H9 (cell line): Measurements from ENCODE around the gene MRPS11. TPM values are rescaled to one million over a fixed set of nuclear protein-coding genes. Genes with fewer than 3 reads are reported as not detected.
A peak's percentile ranks its signal among the peaks of the same experiment; 100 is the strongest.

Experiments
- DNase-seq: peaks from one replicate; pipeline ENCODE4 v3.0.0-alpha.2; 2017
- H2AFZ ChIP-seq: one replicate; pipeline ENCODE4 v1.6.1; 2013; ENCODE audit warnings: mild to moderate bottlenecking, low read length, control low read depth, moderate library complexity
- H2AK5ac ChIP-seq: 2 replicates; pipeline ENCODE4 v1.6.1; 2013; ENCODE audit warnings: low read length, control low read depth, mixed read lengths; ENCODE audit not compliant: insufficient read length
- H2BK120ac ChIP-seq: one replicate; pipeline ENCODE4 v1.6.1; 2013; ENCODE audit warnings: low read depth, mild to moderate bottlenecking, low read length, control low read depth, inconsistent platforms; ENCODE audit not compliant: poor library complexity, severe bottlenecking
- H2BK12ac ChIP-seq: 2 replicates; pipeline ENCODE4 v1.6.1; 2013; ENCODE audit warnings: low read length, control low read depth, mixed read lengths, low read depth; ENCODE audit not compliant: insufficient read length
- H2BK15ac ChIP-seq: 2 replicates; pipeline ENCODE4 v1.6.1; 2013; ENCODE audit warnings: low read depth, low read length, control low read depth
- H2BK20ac ChIP-seq: one replicate; pipeline ENCODE4 v1.6.1; 2013; ENCODE audit warnings: low read depth, mild to moderate bottlenecking, low read length, control low read depth, inconsistent platforms; ENCODE audit not compliant: poor library complexity, severe bottlenecking
- H2BK5ac ChIP-seq: 2 replicates; pipeline ENCODE4 v1.6.1; 2013; ENCODE audit warnings: low read length, control low read depth, mixed read lengths; ENCODE audit not compliant: insufficient read length
- H3K14ac ChIP-seq: 2 replicates; pipeline ENCODE4 v1.6.1; 2013; ENCODE audit warnings: low read length, control low read depth; ENCODE audit not compliant: insufficient read depth
- H3K18ac ChIP-seq: 2 replicates; pipeline ENCODE4 v1.6.1; 2013; ENCODE audit warnings: low read depth, mild to moderate bottlenecking, mixed read lengths, low read length, control low read depth; ENCODE audit not compliant: insufficient read length
- H3K23ac ChIP-seq: 2 replicates; pipeline ENCODE4 v1.6.1; 2013; ENCODE audit warnings: low read length, control low read depth, mixed read lengths, low read depth; ENCODE audit not compliant: insufficient read length
- H3K23me2 ChIP-seq: 2 replicates; pipeline ENCODE4 v1.6.1; 2013; ENCODE audit warnings: low read depth, mild to moderate bottlenecking, mixed read lengths, low read length, control low read depth; ENCODE audit not compliant: insufficient read length, poor library complexity, severe bottlenecking
- H3K27ac ChIP-seq: 2 replicates; pipeline ENCODE4 v1.5.1; 2013; ENCODE audit warnings: low read length, control low read depth, mixed read lengths, low read depth; ENCODE audit not compliant: insufficient read length
- H3K27me3 ChIP-seq: 2 replicates; pipeline ENCODE4 v1.6.1; 2013; ENCODE audit warnings: low read length, control low read depth, inconsistent platforms; ENCODE audit not compliant: insufficient read depth
- H3K4ac ChIP-seq: 2 replicates; pipeline ENCODE4 v1.6.1; 2013; ENCODE audit warnings: low read depth, mild to moderate bottlenecking, control low read depth, inconsistent platforms, low read length, moderate library complexity
- H3K4me1 ChIP-seq: 2 replicates; pipeline ENCODE4 v1.6.1; 2013; ENCODE audit warnings: low read length, control low read depth, inconsistent platforms; ENCODE audit not compliant: insufficient read depth
- H3K4me2 ChIP-seq: 2 replicates; pipeline ENCODE4 v1.6.1; 2013; ENCODE audit warnings: low read length, control low read depth, mixed read lengths; ENCODE audit not compliant: insufficient read length, insufficient read depth
- H3K56ac ChIP-seq: 2 replicates; pipeline ENCODE4 v1.6.1; 2013; ENCODE audit warnings: low read depth, mild to moderate bottlenecking, mixed read lengths, low read length, control low read depth; ENCODE audit not compliant: insufficient read length
- H3K79me1 ChIP-seq: 2 replicates; pipeline ENCODE4 v1.6.1; 2013; ENCODE audit warnings: low read depth, mild to moderate bottlenecking, moderate library complexity, low read length, control low read depth, inconsistent platforms; ENCODE audit not compliant: insufficient read depth, poor library complexity, severe bottlenecking
- H3K79me2 ChIP-seq: 2 replicates; pipeline ENCODE4 v1.6.1; 2013; ENCODE audit warnings: low read length, control low read depth, inconsistent platforms; ENCODE audit not compliant: insufficient read depth
- H3K9ac ChIP-seq: 2 replicates; pipeline ENCODE4 v1.6.1; 2013; ENCODE audit warnings: low read length, control low read depth, mixed read lengths; ENCODE audit not compliant: insufficient read length; ENCODE audit errors: extremely low read depth
- H3K9me3 ChIP-seq: one replicate; pipeline ENCODE4 v1.6.1; 2013; ENCODE audit warnings: low read depth, low read length, inconsistent platforms; ENCODE audit not compliant: control insufficient read depth
- H3T11ph ChIP-seq: one replicate; pipeline ENCODE4 v1.6.1; 2013; ENCODE audit warnings: mild to moderate bottlenecking, low read length, control low read depth, inconsistent platforms
- H4K20me1 ChIP-seq: one replicate; pipeline ENCODE4 v1.6.1; 2013; ENCODE audit not compliant: control insufficient read depth, insufficient read length, insufficient read depth
- H4K5ac ChIP-seq: 2 replicates; pipeline ENCODE4 v1.6.1; 2013; ENCODE audit warnings: low read depth, mild to moderate bottlenecking, mixed read lengths, low read length, control low read depth; ENCODE audit not compliant: insufficient read length
- H4K8ac ChIP-seq: replicated peaks from 2 replicates; pipeline ENCODE4 v1.6.1; 2013; ENCODE audit warnings: low read length, control low read depth, mixed read lengths, low read depth; ENCODE audit not compliant: insufficient read length
- H4K91ac ChIP-seq: 2 replicates; pipeline ENCODE4 v1.6.1; 2013; ENCODE audit warnings: low read depth, mild to moderate bottlenecking, moderate library complexity, mixed read lengths, low read length, control low read depth; ENCODE audit not compliant: insufficient read length
- H3K27ac Mint-ChIP-seq, 3 experiments: 2 replicates in 2 of 3; 3 replicates in 1 of 3; pipeline ENCODE4 v1.8.0; 2020 to 2021; ENCODE audit warnings: mixed read lengths in 3 of 3, mild to moderate bottlenecking in 1 of 3, moderate library complexity in 1 of 3
- H3K27me3 Mint-ChIP-seq: 2 replicates; pipeline ENCODE4 v1.8.0; 2021; ENCODE audit warnings: low read depth, mild to moderate bottlenecking, moderate library complexity, mixed read lengths
- H3K36me3 Mint-ChIP-seq, 3 experiments: 2 replicates in 2 of 3; 3 replicates in 1 of 3; pipeline ENCODE4 v1.8.0; 2020 to 2021; ENCODE audit warnings: low read depth in 3 of 3, mixed read lengths in 3 of 3; ENCODE audit not compliant: insufficient read depth in 1 of 3
- H3K4me1 Mint-ChIP-seq, 2 experiments: 2 replicates each; pipeline ENCODE4 v1.8.0; 2020; ENCODE audit warnings: mixed read lengths in 2 of 2
- H3K4me3 Mint-ChIP-seq, 2 experiments: 2 replicates in 1 of 2; 3 replicates in 1 of 2; pipeline ENCODE4 v1.8.0; 2020 to 2021; ENCODE audit warnings: mild to moderate bottlenecking in 2 of 2, mixed read lengths in 2 of 2, moderate library complexity in 1 of 2
- H3K9me3 Mint-ChIP-seq, 2 experiments: 2 replicates in 1 of 2; 3 replicates in 1 of 2; pipeline ENCODE4 v1.8.0; 2020; ENCODE audit warnings: mild to moderate bottlenecking in 2 of 2, mixed read lengths in 2 of 2, moderate library complexity in 1 of 2
- CTCF ChIP-seq: fragments of 200-600 bp; sonication (generic); conservative IDR thresholded peaks from 3 replicates; pipeline ENCODE4 v1.8.0; 2021; ENCODE audit warnings: antibody characterized with exemption, mild to moderate bottlenecking
- WGBS: extraction: QIAGEN DNeasy Blood & Tissue Kit; methylation state at CpG from one replicate; pipeline ENCODE4 v1.1.7; 2013; ENCODE audit warnings: missing lambda C conversion rate, low lambda C conversion rate, mixed read lengths; ENCODE audit not compliant: insufficient read length; ENCODE audit errors: extremely low coverage; 5-methylcytosine and 5-hydroxymethylcytosine counted together
- total RNA-seq: library from RNA; stranded (reverse); gene quantifications from 2 replicates; pipeline ENCODE4 v1.2.1, GENCODE V29; 2021

The MRPS11 gene
- total RNA-seq, 1 experiment from 2014 or later, result 54.5 TPM

GRCh38 chr15:88476635-88477060, 9.1 kb downstream of the MRPS11 start:
- Histone ChIP-seq H3K23me2 (no peaks in the 10 kb centered on the region), H3T11ph (no peak overlapping the region), H3K9ac (no peak overlapping the region), H3K79me2 (no peaks in the 10 kb centered on the region), H3K79me1 (no peaks in the 10 kb centered on the region), H3K4ac (no peak overlapping the region), H2BK15ac (no peak overlapping the region), H3K4me1 (no peaks in the 10 kb centered on the region), H2AK5ac (no peak overlapping the region), H3K23ac (no peak overlapping the region), H3K56ac (no peak overlapping the region), H3K27ac (no peak overlapping the region), H3K18ac (no peak overlapping the region), H4K91ac (no peak overlapping the region), H2BK5ac (no peak overlapping the region), H2BK12ac (no peak overlapping the region), H3K14ac (no peak overlapping the region), H3K27me3 (no peaks in the 10 kb centered on the region), H2AFZ (no peak overlapping the region), H3K4me2 (no peak overlapping the region), H2BK120ac (no peak overlapping the region), H4K8ac (no peak overlapping the region), H3K9me3 (no peaks in the 10 kb centered on the region), H2BK20ac (no peak overlapping the region), H4K5ac (no peak overlapping the region), H4K20me1 (no peaks in the 10 kb centered on the region)
- TF ChIP-seq CTCF, result peak; percentile 83
- peaks cover 4% of the 10 kb centered on the region for H3K27me3 Mint-ChIP-seq
- no peak overlapping the region for H3K4me3 Mint-ChIP-seq
- DNase-seq, result peak; percentile 65
- peaks cover 9 to 11% of the 10 kb centered on the region in 2 experiments for H3K4me1 Mint-ChIP-seq
- no peaks in the 10 kb centered on the region for H3K9me3 Mint-ChIP-seq
- no peak overlapping the region for H3K27ac Mint-ChIP-seq
- peaks cover 11 to 45% (median 35%) of the 10 kb centered on the region in 3 experiments for H3K36me3 Mint-ChIP-seq
- no CpG with 5 or more reads among the region's 8 CpGs for WGBS
